ENCODE data around the gene FAM234B.

The FAM234B gene

GRCh38 chr12:13106666-13107065 lies 62.5 kb downstream of the FAM234B start:
- Histone ChIP-seq H3K4me3 (ENCODE audit: low read depth in 1 of 2, low read length in 2 of 2) (no peak overlapping the region), H3K4me1 (ENCODE audit: insufficient read depth, low read length) (peaks cover 12% of the 10 kb centered on the region), H3K27me3 (ENCODE audit: control insufficient read depth in 1 of 2, insufficient read depth in 2 of 2, low read length in 2 of 2) (no peaks in the 10 kb centered on the region), H3K36me3 (ENCODE audit: insufficient read depth, low read length) (no peaks in the 10 kb centered on the region), H3K9me3 (ENCODE audit: low read length) (no peaks in the 10 kb centered on the region), H3K9ac (ENCODE audit: low read length) (no peak overlapping the region), H3K27ac (ENCODE audit: low read depth, low read length) (no peak overlapping the region)

- H3K27me3 ChIP-seq (ENCODE audit: control insufficient read depth in 1 of 2, insufficient read depth in 2 of 2, low read length in 2 of 2) = no peaks in the 10 kb centered on the region
- no peak overlapping the region for H3K4me3 ChIP-seq (ENCODE audit: low read depth in 1 of 2, low read length in 2 of 2)
- no peak overlapping the region for H3K9ac ChIP-seq (ENCODE audit: low read length)
- H3K4me1 ChIP-seq (ENCODE audit: insufficient read depth, low read length) = no peaks in the 10 kb centered on the region
- no peaks in the 10 kb centered on the region for H3K9me3 ChIP-seq (ENCODE audit: low read length)
- no peaks in the 10 kb centered on the region for H3K36me3 ChIP-seq (ENCODE audit: insufficient read depth, low read length)
- H3K27ac ChIP-seq (ENCODE audit: low read depth, low read length) = no peak overlapping the region
Measured at GRCh38 chr12:13112968-13113367, 68.8 kb downstream of the FAM234B start.

- Histone ChIP-seq H3K27me3 (ENCODE audit: control insufficient read depth in 1 of 2, insufficient read depth in 2 of 2, low read length in 2 of 2) (no peaks in the 10 kb centered on the region), H3K36me3 (ENCODE audit: insufficient read depth, low read length) (no peaks in the 10 kb centered on the region), H3K27ac (ENCODE audit: low read depth, low read length) (no peak overlapping the region), H3K9me3 (ENCODE audit: low read length) (no peaks in the 10 kb centered on the region), H3K9ac (ENCODE audit: low read length) (no peak overlapping the region), H3K4me3 (ENCODE audit: low read depth in 1 of 2, low read length in 2 of 2) (no peak overlapping the region), H3K4me1 (ENCODE audit: insufficient read depth, low read length) (no peaks in the 10 kb centered on the region)
Measured at GRCh38 chr12:13114251-13115052, 70.3 kb downstream of the FAM234B start.

- Histone ChIP-seq H3K27me3 (ENCODE audit: control insufficient read depth in 1 of 2, insufficient read depth in 2 of 2, low read length in 2 of 2) (no peaks in the 10 kb centered on the region), H3K4me3 (ENCODE audit: low read depth in 1 of 2, low read length in 2 of 2) (no peak overlapping the region), H3K9ac (ENCODE audit: low read length) (no peak overlapping the region), H3K4me1 (ENCODE audit: insufficient read depth, low read length) (no peaks in the 10 kb centered on the region), H3K27ac (ENCODE audit: low read depth, low read length) (no peak overlapping the region), H3K36me3 (ENCODE audit: insufficient read depth, low read length) (no peaks in the 10 kb centered on the region), H3K9me3 (ENCODE audit: low read length) (no peaks in the 10 kb centered on the region)
Measured at GRCh38 chr12:13116259-13116658, 72.1 kb downstream of the FAM234B start.

- H3K27ac ChIP-seq (ENCODE audit: low read depth, low read length) = no peak overlapping the region
- no peaks in the 10 kb centered on the region for H3K27me3 ChIP-seq (ENCODE audit: control insufficient read depth in 1 of 2, insufficient read depth in 2 of 2, low read length in 2 of 2)
- H3K9ac ChIP-seq (ENCODE audit: low read length) = no peak overlapping the region
- H3K36me3 ChIP-seq (ENCODE audit: insufficient read depth, low read length) = no peaks in the 10 kb centered on the region
- no peak overlapping the region for H3K4me3 ChIP-seq (ENCODE audit: low read depth in 1 of 2, low read length in 2 of 2)
- no peaks in the 10 kb centered on the region for H3K4me1 ChIP-seq (ENCODE audit: insufficient read depth, low read length)
- H3K9me3 ChIP-seq (ENCODE audit: low read length) = no peaks in the 10 kb centered on the region
Measured at GRCh38 chr12:13117029-13117428, 72.8 kb downstream of the FAM234B start.

GRCh38 chr12:13119826-13120225 lies 75.6 kb downstream of the FAM234B start:
- H3K9ac ChIP-seq (ENCODE audit: low read length) = no peak overlapping the region
- no peak overlapping the region for H3K4me3 ChIP-seq (ENCODE audit: low read depth in 1 of 2, low read length in 2 of 2)
- H3K9me3 ChIP-seq (ENCODE audit: low read length) = no peaks in the 10 kb centered on the region
- no peaks in the 10 kb centered on the region for H3K36me3 ChIP-seq (ENCODE audit: insufficient read depth, low read length)
- no peaks in the 10 kb centered on the region for H3K27me3 ChIP-seq (ENCODE audit: control insufficient read depth in 1 of 2, insufficient read depth in 2 of 2, low read length in 2 of 2)
- H3K27ac ChIP-seq (ENCODE audit: low read depth, low read length) = no peak overlapping the region
- no peaks in the 10 kb centered on the region for H3K4me1 ChIP-seq (ENCODE audit: insufficient read depth, low read length)

GRCh38 chr12:13120413-13120812 lies 76.2 kb downstream of the FAM234B start:
- Histone ChIP-seq H3K4me1 (ENCODE audit: insufficient read depth, low read length) (no peaks in the 10 kb centered on the region), H3K4me3 (ENCODE audit: low read depth in 1 of 2, low read length in 2 of 2) (no peak overlapping the region), H3K9me3 (ENCODE audit: low read length) (no peaks in the 10 kb centered on the region), H3K27me3 (ENCODE audit: control insufficient read depth in 1 of 2, insufficient read depth in 2 of 2, low read length in 2 of 2) (no peaks in the 10 kb centered on the region), H3K9ac (ENCODE audit: low read length) (no peak overlapping the region), H3K36me3 (ENCODE audit: insufficient read depth, low read length) (no peaks in the 10 kb centered on the region), H3K27ac (ENCODE audit: low read depth, low read length) (no peak overlapping the region)

- no peak overlapping the region for H3K9ac ChIP-seq (ENCODE audit: low read length)
- no peak overlapping the region for H3K4me3 ChIP-seq (ENCODE audit: low read depth in 1 of 2, low read length in 2 of 2)
- no peaks in the 10 kb centered on the region for H3K36me3 ChIP-seq (ENCODE audit: insufficient read depth, low read length)
- H3K27ac ChIP-seq (ENCODE audit: low read depth, low read length) = no peak overlapping the region
- no peaks in the 10 kb centered on the region for H3K27me3 ChIP-seq (ENCODE audit: control insufficient read depth in 1 of 2, insufficient read depth in 2 of 2, low read length in 2 of 2)
- no peaks in the 10 kb centered on the region for H3K4me1 ChIP-seq (ENCODE audit: insufficient read depth, low read length)
- H3K9me3 ChIP-seq (ENCODE audit: low read length) = no peaks in the 10 kb centered on the region
Measured at GRCh38 chr12:13121568-13121967, 77.4 kb downstream of the FAM234B start.

- H3K9me3 ChIP-seq (ENCODE audit: low read length) = no peaks in the 10 kb centered on the region
- H3K4me1 ChIP-seq (ENCODE audit: insufficient read depth, low read length) = no peaks in the 10 kb centered on the region
Measured at GRCh38 chr12:13124656-13125505, 80.7 kb downstream of the FAM234B start.

GRCh38 chr12:13125996-13126395 lies 81.8 kb downstream of the FAM234B start:
- H3K27me3 ChIP-seq (ENCODE audit: control insufficient read depth in 1 of 2, insufficient read depth in 2 of 2, low read length in 2 of 2) = no peaks in the 10 kb centered on the region
- H3K4me3 ChIP-seq (ENCODE audit: low read depth in 1 of 2, low read length in 2 of 2) = no peak overlapping the region
- no peaks in the 10 kb centered on the region for H3K4me1 ChIP-seq (ENCODE audit: insufficient read depth, low read length)
- H3K36me3 ChIP-seq (ENCODE audit: insufficient read depth, low read length) = no peaks in the 10 kb centered on the region
- H3K27ac ChIP-seq (ENCODE audit: low read depth, low read length) = no peak overlapping the region
- no peaks in the 10 kb centered on the region for H3K9me3 ChIP-seq (ENCODE audit: low read length)
- no peak overlapping the region for H3K9ac ChIP-seq (ENCODE audit: low read length)

More at GRCh38 chr12:13124656-13125505, 80.7 kb downstream of the FAM234B start:
- Histone ChIP-seq H3K27me3 (ENCODE audit: control insufficient read depth in 1 of 2, insufficient read depth in 2 of 2, low read length in 2 of 2) (no peaks in the 10 kb centered on the region), H3K36me3 (ENCODE audit: insufficient read depth, low read length) (no peaks in the 10 kb centered on the region), H3K4me3 (ENCODE audit: low read depth in 1 of 2, low read length in 2 of 2) (no peak overlapping the region), H3K9ac (ENCODE audit: low read length) (no peak overlapping the region), H3K27ac (ENCODE audit: low read depth, low read length) (no peak overlapping the region)

GRCh38 chr12:13126494-13126893 lies 82.3 kb downstream of the FAM234B start:
- Histone ChIP-seq H3K9ac (ENCODE audit: low read length) (no peak overlapping the region), H3K27me3 (ENCODE audit: control insufficient read depth in 1 of 2, insufficient read depth in 2 of 2, low read length in 2 of 2) (no peaks in the 10 kb centered on the region), H3K27ac (ENCODE audit: low read depth, low read length) (no peak overlapping the region), H3K9me3 (ENCODE audit: low read length) (no peaks in the 10 kb centered on the region), H3K4me1 (ENCODE audit: insufficient read depth, low read length) (no peaks in the 10 kb centered on the region), H3K4me3 (ENCODE audit: low read depth in 1 of 2, low read length in 2 of 2) (no peak overlapping the region), H3K36me3 (ENCODE audit: insufficient read depth, low read length) (no peaks in the 10 kb centered on the region)

Measured in muscle layer of colon (tissue), 2 donors.